ENCODE measurements around the gene ADARB1. TPM values are rescaled to one million over a fixed set of nuclear protein-coding genes. Genes with fewer than 3 reads are reported as not detected.

Gene ADARB1
- total RNA-seq, 1 experiment from 2014 or later: 8.4 TPM

Other genes starting within 250 kb of the ADARB1 start
- 195 TPM in 2 replicates for gene PTTG1IP, start 200.9 kb upstream of the ADARB1 start, total RNA-seq (2014; rRNA removed; shearing (Covaris generic))
- 38.8 and 42.4 TPM in 2 replicates for gene ITGB2, start 153.7 kb upstream of the ADARB1 start, total RNA-seq (2014; rRNA removed; shearing (Covaris generic))
- gene SLX9, start 134.6 kb upstream of the ADARB1 start, total RNA-seq (2014; rRNA removed; shearing (Covaris generic)): 26.8 and 32.3 TPM in 2 replicates
- gene POFUT2, start 213.3 kb downstream of the ADARB1 start, total RNA-seq (2014; rRNA removed; shearing (Covaris generic)): 15.2 and 16.5 TPM in 2 replicates